ENCODE measurements around the gene CDK8. TPM values are rescaled to one million over a fixed set of nuclear protein-coding genes. Genes with fewer than 3 reads are reported as not detected.
"Not testable (repeated sequence)": the region's sequence is repeated elsewhere in the genome, so short reads cannot be mapped to it uniquely, and the experiment has no call there.

CDK8 gene
- total and polyA plus RNA-seq, 2 donors (not counting 1 experiment from before 2014, with no cell fraction given), result 17.7 to 19.7 TPM

DNA sequence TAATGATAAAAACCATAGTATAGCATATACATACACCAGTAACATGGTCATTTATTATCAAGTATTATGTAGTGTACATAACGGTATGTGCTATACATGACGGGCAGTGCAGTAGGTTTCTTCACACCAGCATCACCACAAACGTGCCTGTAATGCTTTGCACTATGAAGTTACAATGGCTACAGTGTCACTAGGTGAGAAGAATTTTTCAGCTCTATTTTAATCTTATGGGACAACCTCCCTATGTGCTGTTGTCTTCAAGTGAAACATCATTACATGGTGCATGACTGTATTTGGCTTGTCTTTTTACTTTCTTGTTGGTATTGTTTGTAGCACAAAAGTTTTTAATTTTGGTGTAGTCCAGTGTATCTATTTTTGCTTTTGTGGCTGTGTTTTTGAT is 18.7 kb downstream of the CDK8 start:
- no peak for DNase-seq (ENCODE audit: low read depth in 2 of 2)
- Histone ChIP-seq H4K20me1 (ENCODE audit: control insufficient read depth, extremely low read depth, insufficient read depth, low read length) (no peaks in the 10 kb centered on the region), H3K4me1 (ENCODE audit: control insufficient read depth, extremely low read depth, insufficient read depth, low read length) (no peaks in the 10 kb centered on the region), H3K9ac (ENCODE audit: insufficient read depth, low read length) (no peak overlapping the region), H3K9me3 (ENCODE audit: control insufficient read depth, insufficient read depth, low read depth, low read length) (no peaks in the 10 kb centered on the region), H3K36me3 (ENCODE audit: control insufficient read depth, insufficient read depth, low read length) (no peaks in the 10 kb centered on the region), H3K27me3 (ENCODE audit: control insufficient read depth, insufficient read depth, low read length) (no peaks in the 10 kb centered on the region), H3K4me2 (ENCODE audit: extremely low read depth, insufficient read depth, low read length) (no peak overlapping the region), H3K79me2 (ENCODE audit: control insufficient read depth, insufficient read depth, low read length) (peaks cover 10% of the 10 kb centered on the region), H2AFZ (ENCODE audit: low read length) (no peak overlapping the region), H3K4me3 (replicated peaks in 1 of 4; ENCODE audit: control extremely low read depth in 1 of 4, insufficient read depth in 1 of 4, low read depth in 3 of 4, low read length in 4 of 4) (no peak overlapping the region), H3K27ac (ENCODE audit: insufficient read depth, low read length) (no peak overlapping the region)
- TF ChIP-seq, protein P1, sequence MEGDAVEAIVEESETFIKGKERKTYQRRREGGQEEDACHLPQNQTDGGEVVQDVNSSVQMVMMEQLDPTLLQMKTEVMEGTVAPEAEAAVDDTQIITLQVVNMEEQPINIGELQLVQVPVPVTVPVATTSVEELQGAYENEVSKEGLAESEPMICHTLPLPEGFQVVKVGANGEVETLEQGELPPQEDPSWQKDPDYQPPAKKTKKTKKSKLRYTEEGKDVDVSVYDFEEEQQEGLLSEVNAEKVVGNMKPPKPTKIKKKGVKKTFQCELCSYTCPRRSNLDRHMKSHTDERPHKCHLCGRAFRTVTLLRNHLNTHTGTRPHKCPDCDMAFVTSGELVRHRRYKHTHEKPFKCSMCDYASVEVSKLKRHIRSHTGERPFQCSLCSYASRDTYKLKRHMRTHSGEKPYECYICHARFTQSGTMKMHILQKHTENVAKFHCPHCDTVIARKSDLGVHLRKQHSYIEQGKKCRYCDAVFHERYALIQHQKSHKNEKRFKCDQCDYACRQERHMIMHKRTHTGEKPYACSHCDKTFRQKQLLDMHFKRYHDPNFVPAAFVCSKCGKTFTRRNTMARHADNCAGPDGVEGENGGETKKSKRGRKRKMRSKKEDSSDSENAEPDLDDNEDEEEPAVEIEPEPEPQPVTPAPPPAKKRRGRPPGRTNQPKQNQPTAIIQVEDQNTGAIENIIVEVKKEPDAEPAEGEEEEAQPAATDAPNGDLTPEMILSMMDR (conservative IDR thresholded peaks at IDR 0.05 in 1 of 2, IDR thresholded peaks at IDR 0.05 in 1 of 2; ENCODE audit: low read depth in 1 of 2, low read length in 2 of 2), result no peak
- no peak for TF ChIP-seq EZH2 (IDR thresholded peaks at IDR 0.05; ENCODE audit: low read length, missing control alignments)

DNA sequence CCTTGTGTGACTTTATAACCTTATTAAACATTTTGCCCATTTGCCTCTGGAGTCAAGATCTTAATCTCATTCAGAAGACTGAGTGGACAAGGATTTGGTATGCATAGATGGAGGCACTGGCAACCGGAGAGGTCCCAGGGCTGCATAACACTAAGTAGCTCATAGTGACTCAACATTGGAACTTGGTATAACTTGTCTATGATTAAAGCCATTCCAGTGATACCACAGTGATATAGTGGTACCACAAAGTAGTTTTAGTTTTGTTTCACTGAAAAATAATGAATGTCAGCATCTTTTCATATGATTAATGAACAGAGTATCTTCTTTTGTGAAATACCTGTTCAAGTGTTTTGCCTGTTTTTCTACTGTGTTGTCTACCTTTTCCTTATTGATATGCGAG is 26.4 kb downstream of the CDK8 start:
- Histone ChIP-seq H3K27ac (ENCODE audit: insufficient read depth, low read length) (no peak overlapping the region), H3K27me3 (ENCODE audit: control insufficient read depth, insufficient read depth, low read length) (no peaks in the 10 kb centered on the region), H3K36me3 (ENCODE audit: control insufficient read depth, insufficient read depth, low read length) (no peaks in the 10 kb centered on the region), H4K20me1 (ENCODE audit: control insufficient read depth, extremely low read depth, insufficient read depth, low read length) (no peaks in the 10 kb centered on the region), H3K79me2 (ENCODE audit: control insufficient read depth, insufficient read depth, low read length) (peaks cover 3% of the 10 kb centered on the region), H3K4me3 (replicated peaks in 1 of 4; ENCODE audit: control extremely low read depth in 1 of 4, insufficient read depth in 1 of 4, low read depth in 3 of 4, low read length in 4 of 4) (no peak overlapping the region), H3K4me2 (ENCODE audit: extremely low read depth, insufficient read depth, low read length) (no peak overlapping the region), H3K9me3 (ENCODE audit: control insufficient read depth, insufficient read depth, low read depth, low read length) (no peaks in the 10 kb centered on the region), H3K4me1 (ENCODE audit: control insufficient read depth, extremely low read depth, insufficient read depth, low read length) (no peaks in the 10 kb centered on the region), H3K9ac (ENCODE audit: insufficient read depth, low read length) (no peak overlapping the region), H2AFZ (ENCODE audit: low read length) (no peak overlapping the region)
- TF ChIP-seq, protein P1 (conservative IDR thresholded peaks at IDR 0.05 in 1 of 2, IDR thresholded peaks at IDR 0.05 in 1 of 2; ENCODE audit: low read depth in 1 of 2, low read length in 2 of 2), result no peak
- no peak for TF ChIP-seq EZH2 (IDR thresholded peaks at IDR 0.05; ENCODE audit: low read length, missing control alignments)
- peak; percentile 9 to 88 for DNase-seq (ENCODE audit: low read depth in 2 of 2)

GRCh38 chr13:26280822-26281221 is 26.9 kb downstream of the CDK8 start:
- no peak overlapping the region for H2AFZ ChIP-seq (ENCODE audit: low read length)
- DNase-seq (ENCODE audit: low read depth in 2 of 2), result peak in 1 of 2 donors; percentile 28
- H4K20me1 ChIP-seq (ENCODE audit: control insufficient read depth, extremely low read depth, insufficient read depth, low read length), result no peaks in the 10 kb centered on the region
- H3K4me2 ChIP-seq (ENCODE audit: extremely low read depth, insufficient read depth, low read length), result no peak overlapping the region
- H3K9me3 ChIP-seq (ENCODE audit: control insufficient read depth, insufficient read depth, low read depth, low read length), result no peaks in the 10 kb centered on the region
- H3K4me1 ChIP-seq (ENCODE audit: control insufficient read depth, extremely low read depth, insufficient read depth, low read length), result no peaks in the 10 kb centered on the region
- no peaks in the 10 kb centered on the region for H3K36me3 ChIP-seq (ENCODE audit: control insufficient read depth, insufficient read depth, low read length)
- TF ChIP-seq, protein P1 (conservative IDR thresholded peaks at IDR 0.05 in 1 of 2, IDR thresholded peaks at IDR 0.05 in 1 of 2; ENCODE audit: low read depth in 1 of 2, low read length in 2 of 2), result no peak
- TF ChIP-seq EZH2 (IDR thresholded peaks at IDR 0.05; ENCODE audit: low read length, missing control alignments), result no peak
- H3K79me2 ChIP-seq (ENCODE audit: control insufficient read depth, insufficient read depth, low read length), result peaks cover 3% of the 10 kb centered on the region
- no peaks in the 10 kb centered on the region for H3K27me3 ChIP-seq (ENCODE audit: control insufficient read depth, insufficient read depth, low read length)
- no peak overlapping the region for H3K9ac ChIP-seq (ENCODE audit: insufficient read depth, low read length)
- H3K4me3 ChIP-seq (replicated peaks in 1 of 4; ENCODE audit: control extremely low read depth in 1 of 4, insufficient read depth in 1 of 4, low read depth in 3 of 4, low read length in 4 of 4), result no peak overlapping the region
- H3K27ac ChIP-seq (ENCODE audit: insufficient read depth, low read length), result no peak overlapping the region

GRCh38 chr13:26285911-26286310 is 32.0 kb downstream of the CDK8 start:
- not testable (repeated sequence) for H4K20me1 ChIP-seq (ENCODE audit: control insufficient read depth, extremely low read depth, insufficient read depth, low read length); H3K27me3 ChIP-seq (ENCODE audit: control insufficient read depth, insufficient read depth, low read length); DNase-seq (ENCODE audit: low read depth in 2 of 2); H3K4me2 ChIP-seq (ENCODE audit: extremely low read depth, insufficient read depth, low read length); H3K4me1 ChIP-seq (ENCODE audit: control insufficient read depth, extremely low read depth, insufficient read depth, low read length); H3K9me3 ChIP-seq (ENCODE audit: control insufficient read depth, insufficient read depth, low read depth, low read length); H3K36me3 ChIP-seq (ENCODE audit: control insufficient read depth, insufficient read depth, low read length); H3K4me3 ChIP-seq (replicated peaks in 1 of 4; ENCODE audit: control extremely low read depth in 1 of 4, insufficient read depth in 1 of 4, low read depth in 3 of 4, low read length in 4 of 4); H3K79me2 ChIP-seq (ENCODE audit: control insufficient read depth, insufficient read depth, low read length); H3K9ac ChIP-seq (ENCODE audit: insufficient read depth, low read length); H2AFZ ChIP-seq (ENCODE audit: low read length); H3K27ac ChIP-seq (ENCODE audit: insufficient read depth, low read length)

DNA sequence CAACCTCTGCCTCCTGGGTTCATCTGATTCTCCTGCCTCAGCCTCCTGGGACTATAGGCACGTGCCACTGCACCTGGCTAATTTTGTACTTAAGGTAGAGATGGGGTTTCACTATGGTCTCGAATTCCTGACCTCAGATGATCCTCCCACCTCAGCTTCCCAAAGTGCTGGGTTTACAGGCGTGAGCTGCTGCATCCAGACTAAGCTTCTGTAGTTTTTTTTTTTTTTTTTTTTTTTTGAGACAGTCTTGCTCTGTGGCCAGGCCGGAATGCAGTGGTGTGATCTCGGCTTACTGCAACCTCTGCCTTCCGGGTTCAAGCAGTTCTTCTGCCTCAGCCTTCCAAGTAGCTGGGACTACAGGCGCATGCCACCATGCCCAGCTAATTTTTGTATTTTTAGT is 34.9 kb downstream of the CDK8 start:
- not testable (repeated sequence) for H4K20me1 ChIP-seq (ENCODE audit: control insufficient read depth, extremely low read depth, insufficient read depth, low read length); H2AFZ ChIP-seq (ENCODE audit: low read length); DNase-seq (ENCODE audit: low read depth in 2 of 2); H3K36me3 ChIP-seq (ENCODE audit: control insufficient read depth, insufficient read depth, low read length); H3K4me3 ChIP-seq (replicated peaks in 1 of 4; ENCODE audit: control extremely low read depth in 1 of 4, insufficient read depth in 1 of 4, low read depth in 3 of 4, low read length in 4 of 4); H3K27ac ChIP-seq (ENCODE audit: insufficient read depth, low read length); H3K27me3 ChIP-seq (ENCODE audit: control insufficient read depth, insufficient read depth, low read length); H3K4me2 ChIP-seq (ENCODE audit: extremely low read depth, insufficient read depth, low read length); H3K4me1 ChIP-seq (ENCODE audit: control insufficient read depth, extremely low read depth, insufficient read depth, low read length); H3K9me3 ChIP-seq (ENCODE audit: control insufficient read depth, insufficient read depth, low read depth, low read length); H3K79me2 ChIP-seq (ENCODE audit: control insufficient read depth, insufficient read depth, low read length); H3K9ac ChIP-seq (ENCODE audit: insufficient read depth, low read length)
